HepG2 (cell line): ENCODE measurements around the gene ERLIN1. TPM values are rescaled to one million over a fixed set of nuclear protein-coding genes. Genes with fewer than 3 reads are reported as not detected.

ENCODE experiments used
- CAMTA2 ChIP-seq: sonication (generic); formaldehyde crosslinking; IDR thresholded peaks from 2 replicates; pipeline ENCODE4 v1.4.0; 2020; ENCODE audit warnings: mild to moderate bottlenecking, missing genetic modification reagents, borderline replicate concordance
- CEBPB ChIP-seq: IDR thresholded peaks from 2 replicates; pipeline ENCODE4 v1.6.1; 2011; ENCODE audit warnings: low read depth, low read length, improper control_type of control experiment, borderline replicate concordance
- ELF4 ChIP-seq: sonication (generic); formaldehyde crosslinking; IDR thresholded peaks from 2 replicates; pipeline ENCODE4 v1.5.0; 2020; ENCODE audit warnings: missing genetic modification reagents, mild to moderate bottlenecking, moderate library complexity, borderline replicate concordance
- HMG20A ChIP-seq: IDR thresholded peaks from 2 replicates; pipeline ENCODE4 v1.6.1; 2016; ENCODE audit warnings: borderline replicate concordance
- IRX3 ChIP-seq: sonication (generic); formaldehyde crosslinking; IDR thresholded peaks from 2 replicates; pipeline ENCODE4 v1.8.1; 2023; ENCODE audit warnings: mild to moderate bottlenecking, low read depth, missing genetic modification reagents, borderline replicate concordance
- MIXL1 ChIP-seq: IDR thresholded peaks from 2 replicates; pipeline ENCODE4 v1.6.1; 2016
- NR2F1 ChIP-seq, 2 experiments: fragments of 450-650 bp in 1 of 2; formaldehyde crosslinking in 1 of 2; IDR thresholded peaks; 2 replicates each; pipeline versions ENCODE4 v1.5.0 to v1.6.1; 2016 to 2020; ENCODE audit warnings: mild to moderate bottlenecking in 1 of 2, missing compliant biosample characterization in 1 of 2, missing genetic modification reagents in 1 of 2, moderate library complexity in 1 of 2
- NR3C1 ChIP-seq: sonication (generic); formaldehyde crosslinking; IDR thresholded peaks from 2 replicates; pipeline ENCODE4 v1.4.0; 2020; ENCODE audit warnings: missing genetic modification reagents
- RNF2 ChIP-seq: fragments of 450-650 bp; conservative IDR thresholded peaks from 2 replicates; pipeline ENCODE4 v1.6.1; 2016; ENCODE audit warnings: low read depth
- SIN3A ChIP-seq: IDR thresholded peaks from 2 replicates; pipeline ENCODE4 v1.6.1; 2011; ENCODE audit warnings: low read depth, mild to moderate bottlenecking, control low read depth, low read length, borderline replicate concordance
- SIX4 ChIP-seq: sonication (generic); formaldehyde crosslinking; IDR thresholded peaks from 2 replicates; pipeline ENCODE4 v1.4.0; 2020; ENCODE audit warnings: missing genetic modification reagents
- SRSF1 ChIP-seq: fragments of 200-400 bp; formaldehyde crosslinking; optimal IDR thresholded peaks from 2 replicates; pipeline ENCODE3; 2017; ENCODE audit warnings: mild to moderate bottlenecking, low read depth, low read length, moderate library complexity
- TSC22D2 ChIP-seq: sonication (generic); formaldehyde crosslinking; IDR thresholded peaks from 2 replicates; pipeline ENCODE4 v1.5.1; 2020; ENCODE audit warnings: missing genetic modification reagents, mild to moderate bottlenecking, borderline replicate concordance
- ZFP1 ChIP-seq: IDR thresholded peaks from 2 replicates; pipeline ENCODE4 v1.6.1; 2016
- ZFP36L1 ChIP-seq: sonication (generic); formaldehyde crosslinking; IDR thresholded peaks from 2 replicates; pipeline ENCODE4 v1.8.0; 2022; ENCODE audit warnings: mild to moderate bottlenecking, missing genetic modification reagents, moderate library complexity
- ZNF337 ChIP-seq: sonication (generic); formaldehyde crosslinking; IDR thresholded peaks from 2 replicates; pipeline ENCODE4 v1.5.1; 2020; ENCODE audit warnings: missing genetic modification reagents, low read depth, mild to moderate bottlenecking, borderline replicate concordance
- ZNF34 ChIP-seq: sonication (generic); formaldehyde crosslinking; IDR thresholded peaks from 2 replicates; pipeline ENCODE4 v1.4.0; 2020; ENCODE audit warnings: mild to moderate bottlenecking, missing genetic modification reagents, borderline replicate concordance
- ZNF354B ChIP-seq: sonication (generic); formaldehyde crosslinking; IDR thresholded peaks from 2 replicates; pipeline ENCODE4 v1.8.0; 2022; ENCODE audit warnings: mild to moderate bottlenecking, missing genetic modification reagents
- ZNF382 ChIP-seq: sonication (generic); formaldehyde crosslinking; IDR thresholded peaks from 2 replicates; pipeline ENCODE4 v1.5.0; 2020; ENCODE audit warnings: missing genetic modification reagents, mild to moderate bottlenecking, borderline replicate concordance
- polyA plus RNA-seq, 8 experiments: library from polyadenylated mRNA; depleted of rRNA in 3 of 8; stranded (reverse) in 7 of 8; unstranded in 1 of 8; fragments of >200 nt; fragmentation: Illumina TruSeq in 4 of 8; extraction: Trizol in 4 of 8; gene quantifications; 2 replicates each; pipeline versions ENCODE4 v1.2.1 to v1.2.3, GENCODE V29; 2011 to 2016; ENCODE audit warnings: low read depth in 4 of 8, missing spikeins in 1 of 8, mixed read lengths in 1 of 8; ENCODE audit not compliant: insufficient read depth in 1 of 8
- total RNA-seq, 5 experiments: library from RNA; depleted of rRNA; stranded (reverse); fragments of >200 nt; fragmentation: Illumina TruSeq; extraction: Trizol; gene quantifications; 2 replicates each; pipeline ENCODE4 v1.2.3, GENCODE V29; 2016; ENCODE audit warnings: low read depth in 1 of 5
- TF ChIP-seq, protein P1 (sequence below): sonication (generic); formaldehyde crosslinking; conservative IDR thresholded peaks from 2 replicates; pipeline ENCODE4 v1.5.0; 2020; ENCODE audit warnings: missing genetic modification reagents
- TF ChIP-seq, protein P2 (sequence below): sonication (generic); formaldehyde crosslinking; IDR thresholded peaks from 2 replicates; pipeline ENCODE4 v1.4.0; 2020; ENCODE audit warnings: mild to moderate bottlenecking, missing genetic modification reagents
- TF ChIP-seq, protein P3 (sequence below), 2 experiments: fragments of 450-650 bp in 1 of 2; sonication (generic) in 1 of 2; formaldehyde crosslinking; IDR thresholded peaks; 2 replicates each; pipeline versions ENCODE4 v1.5.0 to v1.8.0; 2020 to 2022; ENCODE audit warnings: mild to moderate bottlenecking in 1 of 2, missing genetic modification reagents in 1 of 2
- TF ChIP-seq, protein P4 (sequence below): sonication (generic); formaldehyde crosslinking; IDR thresholded peaks from 2 replicates; pipeline ENCODE4 v1.8.1; 2023; ENCODE audit warnings: mild to moderate bottlenecking, inconsistent platforms, moderate library complexity, missing genetic modification reagents, borderline replicate concordance

ERLIN1 gene
- total and polyA plus RNA-seq, 2 of the 13 experiments (the other 11 are each of a cell fraction or from before 2014, with no cell fraction given), result 56.8 to 69.3 TPM

DNA sequence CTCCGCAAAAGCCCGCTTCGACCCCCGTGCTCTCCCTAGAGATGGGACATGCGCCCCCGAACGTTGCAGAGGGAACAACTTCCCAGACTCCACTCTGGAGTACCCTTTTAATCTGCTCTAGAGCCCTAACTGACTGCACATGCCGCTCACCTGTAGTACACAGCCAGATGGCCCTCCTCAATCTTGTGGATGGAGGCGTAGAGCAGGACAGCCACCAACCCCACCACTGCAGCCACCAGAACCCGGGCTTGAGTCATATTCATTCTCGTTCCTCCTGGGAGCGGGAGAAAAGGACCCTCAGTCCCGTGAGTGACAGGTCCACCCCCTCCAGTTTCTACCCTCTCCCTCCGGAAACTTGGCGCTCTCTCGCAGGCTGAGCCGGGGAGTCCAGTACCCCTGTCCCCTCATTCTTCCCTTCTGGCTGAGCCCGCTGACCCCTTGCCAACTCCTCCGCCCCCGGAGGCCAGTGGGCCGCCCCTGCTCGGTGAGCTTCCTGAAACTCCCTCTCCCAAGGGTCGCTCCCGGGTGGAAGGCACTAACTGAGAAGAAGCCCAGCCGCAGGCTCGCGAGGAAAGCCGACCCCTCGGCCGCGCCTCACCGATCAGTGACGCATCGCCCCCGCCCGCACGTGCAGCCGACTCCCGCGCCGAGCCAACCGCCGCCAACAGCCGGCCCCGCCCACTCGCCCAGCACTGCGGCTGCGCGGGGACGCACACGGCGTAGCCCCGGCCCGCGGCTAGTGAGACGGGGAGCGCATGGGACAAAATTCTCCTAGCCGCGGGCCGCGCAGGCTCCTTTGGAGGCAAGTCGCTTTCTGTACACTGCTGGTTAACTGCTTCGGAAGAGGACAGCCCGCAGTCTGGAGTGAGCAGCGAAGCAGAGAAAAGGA is at the start of gene ERLIN1 (continued):
- TF ChIP-seq, protein P1, sequence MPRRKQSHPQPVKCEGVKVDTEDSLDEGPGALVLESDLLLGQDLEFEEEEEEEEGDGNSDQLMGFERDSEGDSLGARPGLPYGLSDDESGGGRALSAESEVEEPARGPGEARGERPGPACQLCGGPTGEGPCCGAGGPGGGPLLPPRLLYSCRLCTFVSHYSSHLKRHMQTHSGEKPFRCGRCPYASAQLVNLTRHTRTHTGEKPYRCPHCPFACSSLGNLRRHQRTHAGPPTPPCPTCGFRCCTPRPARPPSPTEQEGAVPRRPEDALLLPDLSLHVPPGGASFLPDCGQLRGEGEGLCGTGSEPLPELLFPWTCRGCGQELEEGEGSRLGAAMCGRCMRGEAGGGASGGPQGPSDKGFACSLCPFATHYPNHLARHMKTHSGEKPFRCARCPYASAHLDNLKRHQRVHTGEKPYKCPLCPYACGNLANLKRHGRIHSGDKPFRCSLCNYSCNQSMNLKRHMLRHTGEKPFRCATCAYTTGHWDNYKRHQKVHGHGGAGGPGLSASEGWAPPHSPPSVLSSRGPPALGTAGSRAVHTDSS (CRISPR knock-in tag), result no peak
- TF ChIP-seq ZNF354B (CRISPR knock-in tag), result no peak
- peak; percentile 78; the same call in 1 of the 2 replicates for TF ChIP-seq SIN3A
- no peak for TF ChIP-seq HMG20A
- no peak for TF ChIP-seq NR2F1 (CRISPR knock-in tag; IDR thresholded peaks at IDR 0.05)
- TF ChIP-seq RNF2, result peak; percentile 76
- no peak for TF ChIP-seq SIX4 (CRISPR knock-in tag)
- TF ChIP-seq, protein P2, sequence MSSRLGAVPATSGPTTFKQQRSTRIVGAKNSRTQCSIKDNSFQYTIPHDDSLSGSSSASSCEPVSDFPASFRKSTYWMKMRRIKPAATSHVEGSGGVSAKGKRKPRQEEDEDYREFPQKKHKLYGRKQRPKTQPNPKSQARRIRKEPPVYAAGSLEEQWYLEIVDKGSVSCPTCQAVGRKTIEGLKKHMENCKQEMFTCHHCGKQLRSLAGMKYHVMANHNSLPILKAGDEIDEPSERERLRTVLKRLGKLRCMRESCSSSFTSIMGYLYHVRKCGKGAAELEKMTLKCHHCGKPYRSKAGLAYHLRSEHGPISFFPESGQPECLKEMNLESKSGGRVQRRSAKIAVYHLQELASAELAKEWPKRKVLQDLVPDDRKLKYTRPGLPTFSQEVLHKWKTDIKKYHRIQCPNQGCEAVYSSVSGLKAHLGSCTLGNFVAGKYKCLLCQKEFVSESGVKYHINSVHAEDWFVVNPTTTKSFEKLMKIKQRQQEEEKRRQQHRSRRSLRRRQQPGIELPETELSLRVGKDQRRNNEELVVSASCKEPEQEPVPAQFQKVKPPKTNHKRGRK (CRISPR knock-in tag), result no peak
- no peak for TF ChIP-seq SRSF1
- TF ChIP-seq, protein P3, sequence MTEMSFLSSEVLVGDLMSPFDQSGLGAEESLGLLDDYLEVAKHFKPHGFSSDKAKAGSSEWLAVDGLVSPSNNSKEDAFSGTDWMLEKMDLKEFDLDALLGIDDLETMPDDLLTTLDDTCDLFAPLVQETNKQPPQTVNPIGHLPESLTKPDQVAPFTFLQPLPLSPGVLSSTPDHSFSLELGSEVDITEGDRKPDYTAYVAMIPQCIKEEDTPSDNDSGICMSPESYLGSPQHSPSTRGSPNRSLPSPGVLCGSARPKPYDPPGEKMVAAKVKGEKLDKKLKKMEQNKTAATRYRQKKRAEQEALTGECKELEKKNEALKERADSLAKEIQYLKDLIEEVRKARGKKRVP (CRISPR knock-in tag; IDR thresholded peaks at IDR 0.05), result peak in 1 of 2 experiments; percentile 84; a peak in 2 of 4 replicates
- no peak for TF ChIP-seq ZFP1 (CRISPR knock-in tag)
- TF ChIP-seq MIXL1 (CRISPR knock-in tag), result peak; percentile 44
- no peak for TF ChIP-seq ELF4
- TF ChIP-seq ZNF337, result no peak
- TF ChIP-seq ZNF382 (CRISPR knock-in tag), result no peak
- TF ChIP-seq CAMTA2, result no peak
- TF ChIP-seq ZFP36L1 (CRISPR knock-in tag), result no peak; the same call in 1 of the 2 replicates
- TF ChIP-seq, protein P4, sequence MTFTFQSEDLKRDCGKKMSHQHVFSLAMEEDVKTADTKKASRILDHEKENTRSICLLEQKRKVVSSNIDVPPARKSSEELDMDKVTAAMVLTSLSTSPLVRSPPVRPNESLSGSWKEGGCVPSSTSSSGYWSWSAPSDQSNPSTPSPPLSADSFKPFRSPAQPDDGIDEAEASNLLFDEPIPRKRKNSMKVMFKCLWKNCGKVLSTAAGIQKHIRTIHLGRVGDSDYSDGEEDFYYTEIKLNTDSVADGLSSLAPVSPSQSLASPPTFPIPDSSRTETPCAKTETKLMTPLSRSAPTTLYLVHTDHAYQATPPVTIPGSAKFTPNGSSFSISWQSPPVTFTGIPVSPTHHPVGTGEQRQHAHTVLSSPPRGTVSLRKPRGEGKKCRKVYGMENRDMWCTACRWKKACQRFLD, result no peak
- TF ChIP-seq CEBPB, result no peak
- no peak for TF ChIP-seq NR3C1 (CRISPR knock-in tag)
- no peak; the same call in 1 of the 2 replicates for TF ChIP-seq IRX3 (CRISPR knock-in tag)
- TF ChIP-seq ZNF34, result peak; percentile 89; the same call in 1 of the 2 replicates
- peak; percentile 80; the same call in 1 of the 2 replicates for TF ChIP-seq TSC22D2 (CRISPR knock-in tag)
